Kidney (tissue), 14 donors: ENCODE data around the gene PPFIBP2. TPM values are rescaled to one million over a fixed set of nuclear protein-coding genes. Genes with fewer than 3 reads are reported as not detected.

Source experiments
- DNase-seq, 5 donors: peaks; one replicate each; pipeline ENCODE4 v3.0.0-alpha.2; 2013 to 2020
- FAIRE-seq: peaks from 2 replicates; lab custom pipeline; 2012; peaks lifted over from hg19 to GRCh38; lab: Jason Lieb, UNC
- H3K27ac ChIP-seq, 2 donors: one replicate each; pipeline ENCODE4 v1.7.0; 2013; ENCODE audit warnings: low read depth in 2 of 2, low read length in 2 of 2, inconsistent platforms in 1 of 2
- H3K27me3 ChIP-seq: one replicate; pipeline ENCODE4 v1.7.1; 2013; ENCODE audit warnings: low read length, inconsistent platforms; ENCODE audit not compliant: control insufficient read depth, insufficient read depth
- H3K36me3 ChIP-seq, 3 donors: one replicate each; pipeline versions ENCODE4 v1.7.0 to v1.7.1; 2013; ENCODE audit warnings: low read length in 3 of 3, control low read depth in 1 of 3, inconsistent platforms in 1 of 3; ENCODE audit not compliant: insufficient read depth in 3 of 3, control insufficient read depth in 2 of 3
- H3K4me1 ChIP-seq, 3 donors: one replicate each; pipeline versions ENCODE4 v1.7.0 to v1.7.1; 2013; ENCODE audit warnings: low read length in 3 of 3, inconsistent platforms in 1 of 3, low read depth in 1 of 3; ENCODE audit not compliant: control insufficient read depth in 2 of 3, insufficient read depth in 2 of 3
- H3K4me3 ChIP-seq, 3 donors: one replicate each; pipeline versions ENCODE4 v1.7.0 to v1.8.1; 2013; ENCODE audit warnings: low read length in 3 of 3, control low read depth in 1 of 3, inconsistent platforms in 1 of 3
- H3K9ac ChIP-seq, 3 donors: one replicate each; pipeline versions ENCODE4 v1.7.0 to v1.7.1; 2013; ENCODE audit warnings: low read length in 3 of 3, control low read depth in 1 of 3, inconsistent platforms in 1 of 3
- H3K9me3 ChIP-seq, 3 donors: one replicate each; pipeline versions ENCODE4 v1.7.0 to v1.7.1; 2013; ENCODE audit warnings: low read length in 3 of 3, control low read depth in 1 of 3, inconsistent platforms in 1 of 3; ENCODE audit not compliant: control insufficient read depth in 2 of 3, insufficient read depth in 1 of 3
- CTCF ChIP-seq: IDR thresholded peaks from 3 replicates; pipeline ENCODE4 v1.5.1; 2012; ENCODE audit warnings: mild to moderate bottlenecking, moderate library complexity, borderline replicate concordance; ENCODE audit not compliant: insufficient read depth; ENCODE audit errors: extremely low read depth
- intact Hi-C: fragments of 100-400 bp; cut with DNase I; formaldehyde crosslinking; loops from one replicate; pipeline ENCODE4 v1.11.1; 2022
- polyA plus RNA-seq: library from polyadenylated mRNA; stranded (reverse); fragments of 350-450 nt; fragmentation: Illumina TruSeq; extraction: RNeasy Lipid Tissue Mini Kit (QIAGEN cat#74804); gene quantifications from one replicate; pipeline ENCODE4 v1.2.3, GENCODE V29; 2014; ENCODE audit warnings: low read depth, low replicate concordance; ENCODE audit not compliant: insufficient read depth
- total RNA-seq: library from RNA; stranded (reverse); fragmentation: NEBNext Ultra II Directional; extraction: Animal tissue kit (Norgen Biotek cat#: 25700); gene quantifications from one replicate; pipeline ENCODE4 v1.2.1, GENCODE V29; 2021
- donor health status: control.
- donor health status: control.
- donor health status: control.
- donor health status: control.
- donor health status: control.
- donor health status: DM: yes; HTN: yes; CAD: no.
- donor health status: Normal renal cell carcinoma (clear cell type).

Gene PPFIBP2
- total and polyA plus RNA-seq, 2 donors from 2014 or later: 31.6 to 44.4 TPM

- DNase-seq: no peak
- no peak for FAIRE-seq
- H3K9me3 ChIP-seq: no peaks in the 10 kb centered on the region
- no peak overlapping the region for H3K4me3 ChIP-seq
- intact Hi-C loops: no loop called here
- H3K36me3 ChIP-seq: no peaks in the 10 kb centered on the region
- no peak for TF ChIP-seq CTCF
- peaks cover 0 to 7% (median 5%) of the 10 kb centered on the region in 3 donors for H3K4me1 ChIP-seq
- H3K27me3 ChIP-seq: no peaks in the 10 kb centered on the region
- no peak overlapping the region for H3K9ac ChIP-seq
- H3K27ac ChIP-seq: no peak overlapping the region
These were observed 17.2 kb downstream of the PPFIBP2 start for GRCh38 chr11:7531011-7531410.

DNA sequence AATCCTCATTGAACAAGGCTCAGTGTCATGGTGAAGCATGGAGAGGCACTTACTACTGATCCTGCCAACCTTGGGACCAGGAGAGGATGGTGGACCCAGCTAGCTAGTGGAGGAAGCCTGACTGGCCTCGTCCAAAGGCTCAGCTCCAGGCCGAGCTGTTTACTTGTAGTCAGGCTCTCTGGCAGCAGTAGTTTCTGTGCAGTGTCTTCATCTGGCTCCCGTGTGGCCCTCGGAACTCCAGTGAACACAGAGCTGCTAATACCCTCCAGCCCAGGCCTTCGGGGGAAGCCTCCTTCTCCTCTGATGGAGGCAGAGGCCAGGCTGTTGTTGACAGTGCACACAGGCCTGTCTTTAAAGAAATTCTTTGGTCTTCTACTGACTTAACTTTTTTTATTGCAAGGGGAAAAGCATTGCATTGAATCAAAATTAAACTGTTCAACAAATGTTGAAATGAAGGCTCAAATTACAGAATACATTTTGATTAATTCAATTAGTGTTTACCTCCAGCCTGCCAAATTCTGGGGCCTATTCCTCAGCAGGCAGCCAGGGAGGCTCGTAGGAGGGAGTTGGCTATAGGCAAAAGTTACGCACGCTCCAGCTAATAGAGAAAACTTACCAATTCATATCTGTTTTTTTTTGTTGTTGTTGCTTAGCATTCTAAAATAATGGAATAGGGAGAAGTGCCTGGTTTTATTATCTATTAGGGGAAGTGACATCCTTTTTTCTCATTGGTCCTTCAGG lies 18.8 kb downstream of the PPFIBP2 start:
- H3K36me3 ChIP-seq: no peaks in the 10 kb centered on the region
- H3K27me3 ChIP-seq: no peaks in the 10 kb centered on the region
- FAIRE-seq: no peak
- H3K4me1 ChIP-seq: peaks cover 0 to 10% (median 7%) of the 10 kb centered on the region in 3 donors
- intact Hi-C loops: no loop called here
- DNase-seq: no peak
- no peak overlapping the region for H3K27ac ChIP-seq
- H3K9me3 ChIP-seq: no peaks in the 10 kb centered on the region
- TF ChIP-seq CTCF: no peak
- H3K9ac ChIP-seq: no peak overlapping the region
- H3K4me3 ChIP-seq: no peak overlapping the region

DNA sequence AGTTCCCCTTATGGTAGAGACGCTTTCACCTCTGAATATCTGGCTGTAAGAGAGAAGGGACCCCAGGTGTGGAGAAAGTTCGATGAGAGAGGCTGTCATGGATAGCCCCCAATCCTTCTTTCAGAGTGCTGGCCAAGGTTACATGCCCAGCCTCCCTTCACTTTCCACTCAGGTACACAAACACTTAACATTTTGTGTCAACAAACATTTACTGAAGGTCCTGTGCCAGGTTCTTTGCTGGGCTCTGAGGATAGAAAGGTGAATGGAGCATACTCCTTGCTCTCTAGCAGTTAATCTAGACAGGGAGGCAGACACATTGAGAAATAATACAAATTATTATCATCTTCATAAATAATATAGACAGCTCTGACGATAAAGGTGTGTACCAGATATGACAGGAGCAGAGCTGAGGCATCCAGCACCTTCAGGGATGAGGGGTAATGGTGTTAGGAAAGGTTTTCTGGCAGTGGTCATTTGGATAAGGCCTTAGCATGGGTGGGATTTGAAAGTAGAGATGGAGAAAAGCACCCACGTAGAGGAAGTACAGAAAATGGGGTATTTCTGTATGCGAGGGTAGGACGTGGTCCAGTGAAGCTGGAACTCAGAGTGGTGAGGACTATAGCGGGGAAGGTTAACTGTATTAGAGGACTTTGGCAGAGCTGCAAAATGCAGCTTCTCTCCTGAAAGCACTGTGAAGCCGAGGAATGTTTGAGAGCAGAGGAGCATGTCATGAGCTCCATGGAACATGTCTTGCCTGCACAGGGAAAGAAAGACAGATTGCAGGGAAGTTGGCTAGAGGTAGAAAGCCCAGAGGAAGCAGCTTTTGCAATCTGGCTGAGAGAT lies 19.6 kb downstream of the PPFIBP2 start:
- no peak overlapping the region for H3K4me3 ChIP-seq
- no peak for TF ChIP-seq CTCF
- no peak overlapping the region for H3K27ac ChIP-seq
- no peak overlapping the region for H3K9ac ChIP-seq
- intact Hi-C loops: no loop called here
- H3K36me3 ChIP-seq: no peaks in the 10 kb centered on the region
- DNase-seq: peak in 1 of 5 donors; percentile 32
- H3K9me3 ChIP-seq: no peaks in the 10 kb centered on the region
- FAIRE-seq: no peak
- peaks cover 0 to 9% (median 7%) of the 10 kb centered on the region in 3 donors for H3K4me1 ChIP-seq
- no peaks in the 10 kb centered on the region for H3K27me3 ChIP-seq
